GM12878 (cell line): Measurements from ENCODE around the gene GARIN5B. TPM values are rescaled to one million over a fixed set of nuclear protein-coding genes. Genes with fewer than 3 reads are reported as not detected.
A peak's percentile ranks its signal among the peaks of the same experiment; 100 is the strongest.

Experiments
- ATF7 ChIP-seq: fragments of 450-650 bp; IDR thresholded peaks from 2 replicates; pipeline ENCODE4 v1.6.1; 2016; ENCODE audit warnings: low read depth, mild to moderate bottlenecking
- BMI1 ChIP-seq: fragments of 450-650 bp; IDR thresholded peaks from 2 replicates; pipeline ENCODE4 v1.6.1; 2016; ENCODE audit warnings: mild to moderate bottlenecking, moderate library complexity, borderline replicate concordance
- CEBPB ChIP-seq, 2 experiments: fragments of 150-350 bp in 1 of 2; IDR thresholded peaks; 2 replicates each; pipeline ENCODE4 v1.6.1; 2012 to 2014; ENCODE audit warnings: low read depth in 2 of 2, low read length in 2 of 2, borderline replicate concordance in 1 of 2, inconsistent platforms in 1 of 2
- EP300 ChIP-seq, 2 experiments: fragments of 150-350 bp in 1 of 2; IDR thresholded peaks; 2 replicates each; pipeline ENCODE4 v1.6.1; 2011 to 2012; ENCODE audit warnings: low read depth in 2 of 2, low read length in 2 of 2, borderline replicate concordance in 1 of 2, improper control_type of control experiment in 1 of 2, inconsistent platforms in 1 of 2; ENCODE audit not compliant: control insufficient read depth in 1 of 2
- FOXK2 ChIP-seq: fragments of 450-650 bp; IDR thresholded peaks from 2 replicates; pipeline ENCODE4 v1.6.1; 2017; ENCODE audit warnings: mild to moderate bottlenecking, moderate library complexity
- GATAD2B ChIP-seq: fragments of 450-650 bp; conservative IDR thresholded peaks from 2 replicates; pipeline ENCODE4 v1.6.1; 2017; ENCODE audit warnings: low read depth, mild to moderate bottlenecking, moderate library complexity
- HCFC1 ChIP-seq: fragments of 150-350 bp; IDR thresholded peaks from 2 replicates; pipeline ENCODE4 v1.6.1; 2014; ENCODE audit warnings: low read length
- IRF4 ChIP-seq: IDR thresholded peaks from 2 replicates; pipeline ENCODE4 v1.6.1; 2011; ENCODE audit warnings: low read depth, low read length
- LARP7 ChIP-seq: fragments of 450-650 bp; IDR thresholded peaks from 2 replicates; pipeline ENCODE4 v1.6.1; 2017; ENCODE audit warnings: mild to moderate bottlenecking
- MEF2A ChIP-seq: IDR thresholded peaks from 2 replicates; pipeline ENCODE4 v1.6.1; 2011; ENCODE audit warnings: low read depth, mild to moderate bottlenecking, low read length, moderate library complexity; ENCODE audit not compliant: insufficient read depth
- MYC ChIP-seq: IDR thresholded peaks from 2 replicates; pipeline ENCODE4 v1.6.1; 2011; ENCODE audit warnings: mild to moderate bottlenecking, low read length, moderate library complexity, inconsistent platforms; ENCODE audit not compliant: insufficient read depth, insufficient replicate concordance, insufficient read length, severe bottlenecking
- NR2C2 ChIP-seq: IDR thresholded peaks from 2 replicates; pipeline ENCODE4 v1.6.1; 2011; ENCODE audit warnings: borderline replicate concordance, low read depth; ENCODE audit not compliant: control insufficient read depth, insufficient read length
- PAX5 ChIP-seq: IDR thresholded peaks from 2 replicates; pipeline ENCODE4 v1.6.1; 2011; ENCODE audit warnings: low read depth, low read length, borderline replicate concordance
- RBBP5 ChIP-seq: fragments of 200-600 bp; sonication (generic); conservative IDR thresholded peaks from 2 replicates; pipeline ENCODE4 v1.6.1; 2016
- SMC3 ChIP-seq: IDR thresholded peaks from 2 replicates; pipeline ENCODE4 v1.6.1; 2011; ENCODE audit warnings: low read length, improper control_type of control experiment, borderline replicate concordance
- SPI1 ChIP-seq: IDR thresholded peaks from 2 replicates; pipeline ENCODE4 v1.6.1; 2011; ENCODE audit warnings: low read depth, mild to moderate bottlenecking, low read length, moderate library complexity, borderline replicate concordance; ENCODE audit not compliant: insufficient read depth
- SRF ChIP-seq, 2 experiments: IDR thresholded peaks; 2 replicates each; pipeline ENCODE4 v1.6.1; 2011; ENCODE audit warnings: low read depth in 2 of 2, low read length in 2 of 2, mild to moderate bottlenecking in 1 of 2, moderate library complexity in 1 of 2
- TBL1XR1 ChIP-seq: IDR thresholded peaks from 2 replicates; pipeline ENCODE4 v1.6.1; 2012; ENCODE audit warnings: low read depth, low read length, improper control_type of control experiment
- TCF12 ChIP-seq: IDR thresholded peaks from 2 replicates; pipeline ENCODE4 v1.6.1; 2011; ENCODE audit warnings: low read depth, mild to moderate bottlenecking, low read length
- ZNF217 ChIP-seq: fragments of 450-650 bp; IDR thresholded peaks from 2 replicates; pipeline ENCODE4 v1.6.1; 2017; ENCODE audit warnings: antibody characterized with exemption, mild to moderate bottlenecking
- polyA plus RNA-seq, 11 experiments: library from polyadenylated mRNA; depleted of rRNA in 4 of 11; unstranded in 6 of 11; stranded (reverse) in 5 of 11; fragments of >200 nt; fragmentation: Nextera tagmentation in 4 of 11; fragmentation: Illumina TruSeq in 1 of 11; extraction: Ambion mirVana in 4 of 11; extraction: Trizol in 1 of 11; gene quantifications; 1 replicate in 1 of 11; 2 replicates in 10 of 11; pipeline versions ENCODE4 v1.2.1 to v1.2.3, GENCODE V29; 2011 to 2016; ENCODE audit warnings: inconsistent platforms in 2 of 11, missing spikeins in 2 of 11, low read depth in 1 of 11
- total RNA-seq, 4 experiments: library from RNA; depleted of rRNA in 3 of 4; stranded (reverse); fragments of >200 nt in 3 of 4; fragmentation: Illumina TruSeq in 1 of 4; extraction: Trizol in 1 of 4; gene quantifications; 2 replicates each; pipeline versions ENCODE4 v1.2.1 to v1.2.3, GENCODE V29; 2013 to 2021
- TF ChIP-seq, protein P1 (sequence below): fragments of 450-650 bp; formaldehyde crosslinking; IDR thresholded peaks from 2 replicates; pipeline ENCODE4 v1.5.0; 2022; ENCODE audit warnings: mild to moderate bottlenecking, missing genetic modification characterization
- TF ChIP-seq, protein P2 (sequence below): IDR thresholded peaks from 2 replicates; pipeline ENCODE4 v1.6.1; 2012; ENCODE audit warnings: low read depth, low read length, improper control_type of control experiment
- TF ChIP-seq, protein P3 (sequence below): IDR thresholded peaks from 2 replicates; pipeline ENCODE4 v1.6.1; 2012; ENCODE audit warnings: low read depth, low read length, improper control_type of control experiment
- TF ChIP-seq, protein P4 (sequence below): fragments of 450-650 bp; IDR thresholded peaks from 2 replicates; pipeline ENCODE4 v1.6.1; 2016; ENCODE audit warnings: mild to moderate bottlenecking

GARIN5B gene
- total and polyA plus RNA-seq, 10 of the 15 experiments (the other 5 are each of a cell fraction or from before 2014, with no cell fraction given), result not detected

DNA sequence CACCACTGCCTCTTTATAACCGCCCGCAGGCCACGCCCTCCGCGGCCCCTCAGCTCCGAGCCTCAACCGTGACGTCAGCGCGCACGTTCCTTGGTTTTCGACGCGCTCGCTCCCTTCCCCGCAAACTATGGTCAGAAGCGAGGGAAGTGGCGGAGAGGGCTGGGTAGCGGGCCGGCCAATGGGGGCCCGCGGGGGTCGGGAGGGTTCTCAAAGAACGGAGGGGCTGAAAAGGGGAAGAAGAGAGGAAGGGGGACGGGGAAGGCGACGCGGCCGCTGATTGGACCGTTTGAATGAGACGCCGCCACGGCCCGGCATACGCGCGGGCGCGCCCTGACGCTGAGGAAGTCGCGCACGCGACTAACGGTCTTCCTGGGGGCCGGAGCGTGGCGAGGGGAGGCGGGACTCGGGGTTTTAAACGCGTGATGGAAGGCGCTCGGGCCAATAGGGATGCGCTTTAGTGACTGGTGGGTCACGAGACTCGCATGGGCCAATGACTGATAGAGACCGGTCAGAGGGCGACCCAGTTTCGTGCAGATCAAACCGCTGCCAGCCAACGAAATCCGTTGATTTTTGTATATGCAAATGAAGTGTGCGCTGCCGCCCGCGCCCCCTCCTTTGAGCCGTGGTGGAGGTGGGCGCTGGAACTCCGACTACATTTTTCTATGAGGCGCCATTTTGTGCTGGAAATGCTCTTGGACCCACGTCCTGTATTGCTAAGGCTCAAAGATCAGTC lies 44.9 kb upstream of the GARIN5B start (continued):
- TF ChIP-seq, protein P1, sequence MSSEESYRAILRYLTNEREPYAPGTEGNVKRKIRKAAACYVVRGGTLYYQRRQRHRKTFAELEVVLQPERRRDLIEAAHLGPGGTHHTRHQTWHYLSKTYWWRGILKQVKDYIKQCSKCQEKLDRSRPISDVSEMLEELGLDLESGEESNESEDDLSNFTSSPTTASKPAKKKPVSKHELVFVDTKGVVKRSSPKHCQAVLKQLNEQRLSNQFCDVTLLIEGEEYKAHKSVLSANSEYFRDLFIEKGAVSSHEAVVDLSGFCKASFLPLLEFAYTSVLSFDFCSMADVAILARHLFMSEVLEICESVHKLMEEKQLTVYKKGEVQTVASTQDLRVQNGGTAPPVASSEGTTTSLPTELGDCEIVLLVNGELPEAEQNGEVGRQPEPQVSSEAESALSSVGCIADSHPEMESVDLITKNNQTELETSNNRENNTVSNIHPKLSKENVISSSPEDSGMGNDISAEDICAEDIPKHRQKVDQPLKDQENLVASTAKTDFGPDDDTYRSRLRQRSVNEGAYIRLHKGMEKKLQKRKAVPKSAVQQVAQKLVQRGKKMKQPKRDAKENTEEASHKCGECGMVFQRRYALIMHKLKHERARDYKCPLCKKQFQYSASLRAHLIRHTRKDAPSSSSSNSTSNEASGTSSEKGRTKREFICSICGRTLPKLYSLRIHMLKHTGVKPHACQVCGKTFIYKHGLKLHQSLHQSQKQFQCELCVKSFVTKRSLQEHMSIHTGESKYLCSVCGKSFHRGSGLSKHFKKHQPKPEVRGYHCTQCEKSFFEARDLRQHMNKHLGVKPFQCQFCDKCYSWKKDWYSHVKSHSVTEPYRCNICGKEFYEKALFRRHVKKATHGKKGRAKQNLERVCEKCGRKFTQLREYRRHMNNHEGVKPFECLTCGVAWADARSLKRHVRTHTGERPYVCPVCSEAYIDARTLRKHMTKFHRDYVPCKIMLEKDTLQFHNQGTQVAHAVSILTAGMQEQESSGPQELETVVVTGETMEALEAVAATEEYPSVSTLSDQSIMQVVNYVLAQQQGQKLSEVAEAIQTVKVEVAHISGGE (CRISPR knock-in tag), result no peak
- TF ChIP-seq ZNF217, result no peak; the same call in 1 of the 2 replicates
- TF ChIP-seq BMI1, result no peak
- TF ChIP-seq, protein P2, sequence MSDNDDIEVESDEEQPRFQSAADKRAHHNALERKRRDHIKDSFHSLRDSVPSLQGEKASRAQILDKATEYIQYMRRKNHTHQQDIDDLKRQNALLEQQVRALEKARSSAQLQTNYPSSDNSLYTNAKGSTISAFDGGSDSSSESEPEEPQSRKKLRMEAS, result peak; percentile 50; the same call in 1 of the 2 replicates
- peak; percentile 77 for TF ChIP-seq SPI1
- 0 out of 4 replicates have a peak, but pooled peaks of 1 of the 2 experiments have one; percentile 39 for TF ChIP-seq EP300 (IDR thresholded peaks at IDR 0.05; ENCODE audit: borderline replicate concordance in 1 of 2, control insufficient read depth in 1 of 2, low read depth in 2 of 2, low read length in 2 of 2)
- no peak for TF ChIP-seq IRF4
- no peak for TF ChIP-seq SRF (IDR thresholded peaks at IDR 0.05; ENCODE audit: low read depth in 2 of 2, low read length in 2 of 2)
- no peak for TF ChIP-seq FOXK2
- TF ChIP-seq GATAD2B, result peak; percentile 13; the same call in 1 of the 2 replicates
- TF ChIP-seq ATF7, result peak; percentile 89
- TF ChIP-seq TBL1XR1, result no peak; the same call in 1 of the 2 replicates
- no peak for TF ChIP-seq HCFC1
- TF ChIP-seq, protein P3, sequence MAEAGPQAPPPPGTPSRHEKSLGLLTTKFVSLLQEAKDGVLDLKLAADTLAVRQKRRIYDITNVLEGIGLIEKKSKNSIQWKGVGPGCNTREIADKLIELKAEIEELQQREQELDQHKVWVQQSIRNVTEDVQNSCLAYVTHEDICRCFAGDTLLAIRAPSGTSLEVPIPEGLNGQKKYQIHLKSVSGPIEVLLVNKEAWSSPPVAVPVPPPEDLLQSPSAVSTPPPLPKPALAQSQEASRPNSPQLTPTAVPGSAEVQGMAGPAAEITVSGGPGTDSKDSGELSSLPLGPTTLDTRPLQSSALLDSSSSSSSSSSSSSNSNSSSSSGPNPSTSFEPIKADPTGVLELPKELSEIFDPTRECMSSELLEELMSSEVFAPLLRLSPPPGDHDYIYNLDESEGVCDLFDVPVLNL, result peak; percentile 94
- no peak for TF ChIP-seq MYC
- TF ChIP-seq, protein P4, sequence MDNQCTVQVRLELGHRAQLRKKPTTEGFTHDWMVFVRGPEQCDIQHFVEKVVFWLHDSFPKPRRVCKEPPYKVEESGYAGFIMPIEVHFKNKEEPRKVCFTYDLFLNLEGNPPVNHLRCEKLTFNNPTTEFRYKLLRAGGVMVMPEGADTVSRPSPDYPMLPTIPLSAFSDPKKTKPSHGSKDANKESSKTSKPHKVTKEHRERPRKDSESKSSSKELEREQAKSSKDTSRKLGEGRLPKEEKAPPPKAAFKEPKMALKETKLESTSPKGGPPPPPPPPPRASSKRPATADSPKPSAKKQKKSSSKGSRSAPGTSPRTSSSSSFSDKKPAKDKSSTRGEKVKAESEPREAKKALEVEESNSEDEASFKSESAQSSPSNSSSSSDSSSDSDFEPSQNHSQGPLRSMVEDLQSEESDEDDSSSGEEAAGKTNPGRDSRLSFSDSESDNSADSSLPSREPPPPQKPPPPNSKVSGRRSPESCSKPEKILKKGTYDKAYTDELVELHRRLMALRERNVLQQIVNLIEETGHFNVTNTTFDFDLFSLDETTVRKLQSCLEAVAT, result peak; percentile 16; the same call in 1 of the 2 replicates
- no peak for TF ChIP-seq RBBP5
- no peak for TF ChIP-seq CEBPB (IDR thresholded peaks at IDR 0.05; ENCODE audit: borderline replicate concordance in 1 of 2, low read depth in 2 of 2, low read length in 2 of 2)
- 0 out of 2 replicates have a peak, but pooled peaks have one; percentile 25 for TF ChIP-seq MEF2A
- TF ChIP-seq LARP7, result no peak; the same call in 1 of the 2 replicates
- TF ChIP-seq NR2C2, result no peak
- TF ChIP-seq SMC3, result no peak
- peak; percentile 87 for TF ChIP-seq PAX5
- TF ChIP-seq TCF12, result no peak
